Measurements from ENCODE around the gene WBP1L.

The WBP1L gene

GRCh38 chr10:102814873-102815661, 71.3 kb downstream of the WBP1L start:
- Histone ChIP-seq H3K9me3 (ENCODE audit: control insufficient read depth, insufficient read depth, low read depth, low read length) (no peaks in the 10 kb centered on the region), H3K4me1 (ENCODE audit: control insufficient read depth, insufficient read depth, low read length) (peaks cover 11% of the 10 kb centered on the region), H3K36me3 (ENCODE audit: control insufficient read depth in 2 of 2, insufficient read depth in 1 of 2, low read length in 2 of 2) (peaks cover 4 to 38% of the 10 kb centered on the region in 2 experiments; a peak in 2 of 3 replicates), H3K27ac (ENCODE audit: extremely low read depth, low read depth, low read length) (no peak overlapping the region), H3K4me3 (ENCODE audit: low read depth, low read length) (no peak overlapping the region)
- TF ChIP-seq ZNF600 (tag by site-specific recombination; IDR thresholded peaks at IDR 0.05) (peak; percentile 3; the same call in 1 of the 2 replicates), ZNF274 (IDR thresholded peaks at IDR 0.05; ENCODE audit: low read length) (no peak), ZNF274 (tag by site-specific recombination; IDR thresholded peaks at IDR 0.05; ENCODE audit: borderline replicate concordance) (no peak)
- TF ChIP-seq, protein P1, sequence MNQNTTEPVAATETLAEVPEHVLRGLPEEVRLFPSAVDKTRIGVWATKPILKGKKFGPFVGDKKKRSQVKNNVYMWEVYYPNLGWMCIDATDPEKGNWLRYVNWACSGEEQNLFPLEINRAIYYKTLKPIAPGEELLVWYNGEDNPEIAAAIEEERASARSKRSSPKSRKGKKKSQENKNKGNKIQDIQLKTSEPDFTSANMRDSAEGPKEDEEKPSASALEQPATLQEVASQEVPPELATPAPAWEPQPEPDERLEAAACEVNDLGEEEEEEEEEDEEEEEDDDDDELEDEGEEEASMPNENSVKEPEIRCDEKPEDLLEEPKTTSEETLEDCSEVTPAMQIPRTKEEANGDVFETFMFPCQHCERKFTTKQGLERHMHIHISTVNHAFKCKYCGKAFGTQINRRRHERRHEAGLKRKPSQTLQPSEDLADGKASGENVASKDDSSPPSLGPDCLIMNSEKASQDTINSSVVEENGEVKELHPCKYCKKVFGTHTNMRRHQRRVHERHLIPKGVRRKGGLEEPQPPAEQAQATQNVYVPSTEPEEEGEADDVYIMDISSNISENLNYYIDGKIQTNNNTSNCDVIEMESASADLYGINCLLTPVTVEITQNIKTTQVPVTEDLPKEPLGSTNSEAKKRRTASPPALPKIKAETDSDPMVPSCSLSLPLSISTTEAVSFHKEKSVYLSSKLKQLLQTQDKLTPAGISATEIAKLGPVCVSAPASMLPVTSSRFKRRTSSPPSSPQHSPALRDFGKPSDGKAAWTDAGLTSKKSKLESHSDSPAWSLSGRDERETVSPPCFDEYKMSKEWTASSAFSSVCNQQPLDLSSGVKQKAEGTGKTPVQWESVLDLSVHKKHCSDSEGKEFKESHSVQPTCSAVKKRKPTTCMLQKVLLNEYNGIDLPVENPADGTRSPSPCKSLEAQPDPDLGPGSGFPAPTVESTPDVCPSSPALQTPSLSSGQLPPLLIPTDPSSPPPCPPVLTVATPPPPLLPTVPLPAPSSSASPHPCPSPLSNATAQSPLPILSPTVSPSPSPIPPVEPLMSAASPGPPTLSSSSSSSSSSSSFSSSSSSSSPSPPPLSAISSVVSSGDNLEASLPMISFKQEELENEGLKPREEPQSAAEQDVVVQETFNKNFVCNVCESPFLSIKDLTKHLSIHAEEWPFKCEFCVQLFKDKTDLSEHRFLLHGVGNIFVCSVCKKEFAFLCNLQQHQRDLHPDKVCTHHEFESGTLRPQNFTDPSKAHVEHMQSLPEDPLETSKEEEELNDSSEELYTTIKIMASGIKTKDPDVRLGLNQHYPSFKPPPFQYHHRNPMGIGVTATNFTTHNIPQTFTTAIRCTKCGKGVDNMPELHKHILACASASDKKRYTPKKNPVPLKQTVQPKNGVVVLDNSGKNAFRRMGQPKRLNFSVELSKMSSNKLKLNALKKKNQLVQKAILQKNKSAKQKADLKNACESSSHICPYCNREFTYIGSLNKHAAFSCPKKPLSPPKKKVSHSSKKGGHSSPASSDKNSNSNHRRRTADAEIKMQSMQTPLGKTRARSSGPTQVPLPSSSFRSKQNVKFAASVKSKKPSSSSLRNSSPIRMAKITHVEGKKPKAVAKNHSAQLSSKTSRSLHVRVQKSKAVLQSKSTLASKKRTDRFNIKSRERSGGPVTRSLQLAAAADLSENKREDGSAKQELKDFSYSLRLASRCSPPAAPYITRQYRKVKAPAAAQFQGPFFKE (tag by site-specific recombination; IDR thresholded peaks at IDR 0.05; ENCODE audit: borderline replicate concordance) = no peak
- CTCF ChIA-PET = interaction anchor here (0.6 kb wide), 1 partner anchor 65 kb away, joined by 3 read pairs; no protein-coding TSS in a partner anchor
- POLR2A ChIA-PET = no interaction called here

DNA sequence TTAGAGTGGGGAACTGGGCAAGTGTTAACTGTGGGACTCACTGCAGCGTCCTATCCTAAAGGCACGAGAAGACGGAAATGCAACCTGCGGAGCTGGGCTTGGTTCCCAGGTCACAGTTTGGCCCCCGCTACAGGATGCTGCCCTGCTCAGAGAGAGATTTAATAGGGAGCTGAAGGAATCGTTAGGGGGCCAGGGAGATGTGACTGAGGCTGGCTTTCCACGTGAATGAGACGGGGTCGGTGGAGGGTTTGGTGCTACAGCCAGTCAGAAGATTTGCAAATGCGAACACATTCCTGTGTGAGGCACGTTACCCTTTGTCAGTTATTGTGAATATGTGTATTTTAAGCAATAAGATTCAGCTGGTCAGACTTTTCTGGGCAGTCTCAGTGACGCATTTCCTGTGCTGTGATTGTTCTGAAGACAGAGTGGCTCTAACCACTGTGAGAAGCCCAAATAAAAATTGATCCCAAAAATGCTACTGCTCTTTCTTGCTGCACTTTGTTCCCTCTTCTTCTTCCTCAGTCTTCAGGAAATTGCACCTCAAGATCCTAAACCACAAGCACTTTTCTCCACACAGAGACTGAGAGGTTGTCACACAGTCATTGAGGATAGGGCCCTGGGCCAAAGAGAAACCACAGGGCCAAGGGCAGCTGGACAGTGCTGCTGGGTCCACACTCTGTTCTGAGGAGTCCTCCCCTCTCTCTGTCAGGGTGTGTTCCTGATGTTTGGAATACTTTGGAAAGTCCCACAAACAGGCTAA, 72.2 kb downstream of the WBP1L start:
- H3K36me3 ChIP-seq (ENCODE audit: control insufficient read depth in 2 of 2, insufficient read depth in 1 of 2, low read length in 2 of 2) = peaks cover 4 to 36% of the 10 kb centered on the region in 2 experiments; a peak in 2 of 3 replicates
- no peak overlapping the region for H3K4me3 ChIP-seq (ENCODE audit: low read depth, low read length)
- POLR2A ChIA-PET = no interaction called here
- CTCF ChIA-PET = interaction anchor here (0.6 to 1.5 kb wide), 3 partner anchors 63 to 86 kb away, joined by 3 to 4 read pairs (median 3); no protein-coding TSS in a partner anchor
- no peaks in the 10 kb centered on the region for H3K9me3 ChIP-seq (ENCODE audit: control insufficient read depth, insufficient read depth, low read depth, low read length)
- peaks cover 11% of the 10 kb centered on the region for H3K4me1 ChIP-seq (ENCODE audit: control insufficient read depth, insufficient read depth, low read length)
- TF ChIP-seq ZNF302 (tag by site-specific recombination; IDR thresholded peaks at IDR 0.05; ENCODE audit: low read depth) (no peak), ZNF223 (tag by site-specific recombination; IDR thresholded peaks at IDR 0.05) (no peak), ZNF292 (tag by site-specific recombination; IDR thresholded peaks at IDR 0.05; ENCODE audit: borderline replicate concordance, low read depth) (no peak), KLF16 (tag by site-specific recombination; IDR thresholded peaks at IDR 0.05) (no peak), ZNF843 (tag by site-specific recombination; IDR thresholded peaks at IDR 0.05) (no peak), REPIN1 (tag by site-specific recombination; IDR thresholded peaks at IDR 0.05; ENCODE audit: low read depth) (no peak), ZXDB (tag by site-specific recombination; IDR thresholded peaks at IDR 0.05) (no peak), ZNF529 (tag by site-specific recombination; IDR thresholded peaks at IDR 0.05; ENCODE audit: insufficient replicate concordance) (no peak), SP7 (tag by site-specific recombination; IDR thresholded peaks at IDR 0.05) (no peak)
- no peak overlapping the region for H3K27ac ChIP-seq (ENCODE audit: extremely low read depth, low read depth, low read length)

- H3K27ac ChIP-seq (ENCODE audit: extremely low read depth, low read depth, low read length) = no peak overlapping the region
- CTCF ChIA-PET = interaction anchor here (0.8 to 1.5 kb wide), 2 partner anchors 64 to 85 kb away, joined by 3 to 4 read pairs; no protein-coding TSS in a partner anchor
- TF ChIP-seq TRIM28 (IDR thresholded peaks at IDR 0.05; ENCODE audit: borderline replicate concordance, low read length) (no peak), ZNF121 (tag by site-specific recombination; IDR thresholded peaks at IDR 0.05) (0 out of 2 replicates have a peak, but pooled peaks have one; percentile 38), SCRT2 (tag by site-specific recombination; IDR thresholded peaks at IDR 0.05) (no peak), ZNF747 (tag by site-specific recombination; IDR thresholded peaks at IDR 0.05) (no peak), ZNF324 (tag by site-specific recombination; IDR thresholded peaks at IDR 0.05) (no peak), ZNF629 (tag by site-specific recombination; IDR thresholded peaks at IDR 0.05) (no peak)
- no peaks in the 10 kb centered on the region for H3K9me3 ChIP-seq (ENCODE audit: control insufficient read depth, insufficient read depth, low read depth, low read length)
- peaks cover 0 to 23% of the 10 kb centered on the region in 2 experiments; a peak in 1 of 3 replicates for H3K36me3 ChIP-seq (ENCODE audit: control insufficient read depth in 2 of 2, insufficient read depth in 1 of 2, low read length in 2 of 2)
- peaks cover 11% of the 10 kb centered on the region for H3K4me1 ChIP-seq (ENCODE audit: control insufficient read depth, insufficient read depth, low read length)
- H3K4me3 ChIP-seq (ENCODE audit: low read depth, low read length) = no peak overlapping the region
- POLR2A ChIA-PET = no interaction called here
Observed at GRCh38 chr10:102817175-102817574, 73.4 kb downstream of the WBP1L start.
